HG03558 (cell line): ENCODE data around the gene VWC2L.

ENCODE experiments used
- ATAC-seq: cut with Tn5 transposase; IDR thresholded peaks from one replicate; pipeline ENCODE4 v1.9.1; 2021; ENCODE audit warnings: moderate number of reproducible peaks; ENCODE audit not compliant: unreplicated experiment; ENCODE audit errors: extremely low read depth

Gene VWC2L

DNA sequence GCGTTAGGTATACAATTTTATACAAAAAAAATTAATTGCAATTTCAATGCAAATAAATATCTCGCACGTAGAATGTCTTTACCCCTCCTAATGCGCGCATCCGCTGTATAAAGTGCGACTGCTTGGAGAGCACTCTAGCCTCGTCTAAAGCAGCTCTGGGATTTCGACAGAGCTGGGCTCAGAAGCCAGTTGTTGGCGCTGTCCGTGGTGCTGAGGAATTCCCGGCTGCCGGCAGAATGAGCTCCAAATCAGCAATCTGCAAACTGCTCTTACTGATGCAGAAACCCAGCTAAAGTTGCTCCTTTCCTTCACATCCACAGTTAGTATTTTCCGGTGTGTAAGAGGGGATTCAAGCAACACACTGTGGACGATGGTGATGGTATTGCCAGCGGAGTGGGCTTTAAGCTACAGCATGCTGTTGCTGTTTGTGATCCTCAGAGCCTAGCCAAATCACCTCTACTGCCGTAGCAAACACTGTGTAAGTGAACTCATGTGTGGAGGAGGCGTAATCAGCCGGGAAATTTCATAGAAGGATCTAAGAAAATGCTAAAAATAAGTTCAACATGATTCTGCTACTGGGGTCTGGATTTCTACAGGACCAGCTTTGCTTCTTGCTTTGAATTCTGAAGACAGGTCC is at the start of gene VWC2L:
TSS of gene VWC2L (plus strand) at position 137 of the 637 bp plus-strand sequence. CDS start 3,140 bp downstream, outside the sequence.
- ATAC-seq: no peak

- no peak for ATAC-seq
Observed at GRCh38 chr2:214361116-214361515, 49.7 kb upstream of the VWC2L start.

DNA sequence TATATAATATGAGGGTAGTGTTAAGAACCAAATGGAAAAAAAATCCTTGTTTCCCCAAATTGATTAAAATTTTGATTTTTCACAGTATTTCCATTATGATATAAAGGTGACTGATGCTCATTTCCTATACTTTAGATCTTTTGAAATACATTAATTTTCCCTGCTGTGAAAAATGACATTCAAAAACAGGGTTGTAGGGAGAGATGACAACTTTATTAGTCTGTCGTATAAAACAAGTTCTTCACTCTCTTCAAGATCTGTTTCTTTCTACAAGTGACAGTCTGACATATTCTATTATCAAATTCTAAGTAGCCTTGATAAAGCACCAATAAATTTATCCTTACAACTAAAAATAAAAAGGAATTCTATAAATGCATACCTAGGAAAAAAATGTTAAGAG is 45.3 kb upstream of the VWC2L start:
- ATAC-seq: no peak

- no peak for ATAC-seq
Observed at GRCh38 chr2:214367171-214367570, 43.7 kb upstream of the VWC2L start.

DNA sequence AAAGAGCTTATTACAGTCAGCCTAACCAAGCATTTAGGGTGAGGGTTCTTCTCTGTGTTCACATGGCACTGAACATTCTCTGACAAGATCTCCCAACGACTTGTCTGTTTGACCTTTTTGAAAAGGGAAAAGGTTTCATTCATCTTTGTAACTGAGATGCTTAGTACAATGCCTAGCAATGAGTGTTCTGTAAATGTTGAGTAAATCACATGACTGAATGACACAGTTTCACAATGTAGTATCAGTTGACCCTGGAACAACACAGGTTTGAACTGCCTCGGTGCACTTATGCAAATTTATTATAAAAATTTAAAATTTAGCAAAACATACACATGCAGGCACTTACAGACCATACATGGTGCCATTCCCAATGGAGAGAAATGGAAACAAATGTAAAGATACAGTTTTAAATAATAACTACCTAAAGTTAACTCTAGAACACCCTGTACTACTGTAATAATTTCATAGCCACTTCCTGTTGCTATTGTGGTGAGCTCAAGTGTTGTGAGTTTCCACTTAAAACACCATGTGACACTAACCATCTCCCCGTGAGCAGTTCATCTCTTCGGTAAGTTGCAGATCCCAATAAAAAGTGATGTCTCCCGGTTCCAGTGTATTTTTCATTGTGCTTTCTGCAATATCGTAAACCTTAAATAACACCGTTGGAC is 34.1 kb upstream of the VWC2L start:
- no peak for ATAC-seq

DNA sequence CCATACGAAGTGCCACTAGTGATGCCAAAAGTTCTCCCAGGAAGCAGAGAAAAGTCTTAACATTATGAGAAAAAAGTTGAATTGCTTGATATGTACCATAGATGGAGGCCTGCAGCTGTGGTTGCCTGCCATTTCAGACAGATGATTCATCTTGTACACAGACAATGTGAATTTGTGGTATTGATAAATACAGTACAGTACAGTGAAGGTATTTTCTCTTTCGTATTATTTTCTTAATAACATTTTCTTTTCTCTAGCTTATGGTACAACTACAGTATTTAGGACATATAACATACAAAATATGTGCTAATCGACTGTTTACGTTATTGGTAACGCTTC is 33.6 kb upstream of the VWC2L start:
- no peak for ATAC-seq

DNA sequence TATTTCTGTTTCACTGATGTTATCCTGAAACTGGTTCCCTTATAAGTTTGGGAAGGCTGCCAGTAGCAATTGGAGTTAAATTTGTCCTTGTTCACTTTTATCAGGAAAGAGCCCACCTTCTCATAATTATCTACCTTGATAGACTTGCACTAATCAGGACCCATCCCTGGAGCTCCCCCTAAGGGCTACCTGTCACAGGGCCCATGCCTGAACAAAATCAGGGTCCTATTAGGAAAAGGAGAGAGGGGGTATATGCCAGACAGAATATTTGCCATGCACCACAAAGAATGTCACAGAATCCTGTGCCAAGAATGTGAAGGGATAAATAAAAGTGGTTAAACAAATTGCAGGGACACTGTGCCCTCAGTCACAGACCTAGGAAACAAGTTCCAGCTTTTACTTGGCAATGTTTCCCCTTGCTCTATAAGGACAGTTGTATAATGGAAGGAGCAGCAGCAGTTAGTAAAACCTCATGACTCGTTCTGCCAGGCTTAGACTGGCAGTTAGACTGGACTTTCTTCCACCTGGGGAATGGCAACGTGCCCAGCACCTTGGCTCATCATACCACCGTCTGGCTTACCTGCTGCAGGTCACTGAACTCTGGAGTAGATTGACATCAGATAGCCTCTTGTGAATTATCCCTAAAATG is 32.3 kb upstream of the VWC2L start:
- ATAC-seq: no peak

DNA sequence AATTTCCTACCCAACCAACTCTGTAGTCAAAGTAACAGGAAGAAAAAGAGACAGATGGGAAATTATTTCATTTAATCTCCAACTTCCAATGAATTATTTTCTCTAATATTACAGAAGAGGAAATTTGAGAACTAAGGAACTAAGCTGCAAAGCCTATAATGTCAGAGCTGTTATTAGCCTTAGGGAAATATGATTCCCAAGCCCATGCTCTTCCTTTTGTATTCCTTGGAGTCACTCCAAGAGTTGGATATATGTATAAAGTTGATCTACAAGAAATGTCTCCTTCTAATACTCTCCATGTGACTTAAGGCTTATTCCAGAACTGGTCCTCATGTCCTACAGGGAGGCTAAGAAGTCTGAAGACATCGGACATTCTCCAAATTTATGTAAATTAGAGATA is 31.6 kb upstream of the VWC2L start:
- ATAC-seq: no peak

DNA sequence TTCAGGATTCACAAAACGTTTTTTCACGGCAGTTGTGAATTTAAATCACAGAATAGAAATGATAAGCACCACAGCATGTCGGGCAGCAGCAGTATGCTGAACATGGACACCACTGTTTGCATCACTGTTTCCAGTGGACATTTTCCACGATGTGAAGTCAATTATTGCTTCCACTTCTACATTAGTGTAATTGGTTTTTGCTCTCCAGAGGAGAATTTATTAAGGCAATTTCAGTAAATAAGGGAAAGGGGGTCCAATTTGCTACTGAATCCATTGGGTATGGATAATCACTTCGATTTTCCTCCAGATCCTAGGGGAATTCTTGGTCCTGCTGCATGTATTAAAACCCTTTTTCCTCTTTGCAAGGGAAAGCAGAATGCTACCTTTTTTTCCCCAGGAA is 30.2 kb upstream of the VWC2L start:
- ATAC-seq: no peak

DNA sequence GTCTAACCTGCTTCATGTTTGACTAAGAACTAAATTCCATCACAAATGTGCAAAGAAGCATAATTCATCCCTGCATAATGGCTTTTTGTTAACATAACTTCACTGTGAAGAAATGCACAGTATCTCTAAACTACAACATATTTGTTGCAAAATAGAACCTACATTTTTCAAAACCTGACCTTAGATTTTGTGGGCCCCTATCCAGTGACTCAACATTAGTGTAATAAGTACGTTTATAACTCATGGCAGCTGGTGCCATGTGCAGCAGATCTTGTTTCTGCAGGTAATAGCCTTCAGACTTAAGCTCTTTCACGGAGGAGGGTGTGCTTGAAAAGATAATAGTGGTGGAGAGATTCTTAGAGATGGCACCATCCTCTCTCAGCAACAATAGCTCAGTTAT is 28.6 kb upstream of the VWC2L start:
- ATAC-seq: no peak

- ATAC-seq: no peak
Observed at GRCh38 chr2:214386720-214387119, 24.1 kb upstream of the VWC2L start.

DNA sequence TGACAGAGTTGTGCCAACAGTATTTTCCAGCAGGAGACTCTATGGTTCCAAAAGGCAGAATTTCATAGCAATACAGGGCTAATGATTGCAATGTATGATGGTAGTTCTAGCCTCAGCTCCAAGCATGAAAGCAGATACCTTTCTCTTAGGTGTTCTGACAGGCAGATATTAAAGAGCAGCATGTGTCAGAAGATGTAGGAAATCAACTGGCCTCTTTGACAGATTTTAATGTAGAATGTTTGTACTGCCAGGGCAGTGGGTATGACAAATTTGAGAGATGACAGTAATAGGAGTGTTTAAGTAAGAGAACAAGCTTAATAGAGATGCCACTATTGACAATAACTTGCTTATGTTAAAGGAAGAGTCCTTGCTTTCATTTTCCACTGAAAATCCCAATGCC is 21.5 kb upstream of the VWC2L start:
- ATAC-seq: no peak

GRCh38 chr2:214393796-214394195 is 17.1 kb upstream of the VWC2L start:
- no peak for ATAC-seq

GRCh38 chr2:214395040-214395439 is 15.8 kb upstream of the VWC2L start:
- ATAC-seq: no peak

- ATAC-seq: no peak
Observed at GRCh38 chr2:214401580-214401979, 9.3 kb upstream of the VWC2L start.

DNA sequence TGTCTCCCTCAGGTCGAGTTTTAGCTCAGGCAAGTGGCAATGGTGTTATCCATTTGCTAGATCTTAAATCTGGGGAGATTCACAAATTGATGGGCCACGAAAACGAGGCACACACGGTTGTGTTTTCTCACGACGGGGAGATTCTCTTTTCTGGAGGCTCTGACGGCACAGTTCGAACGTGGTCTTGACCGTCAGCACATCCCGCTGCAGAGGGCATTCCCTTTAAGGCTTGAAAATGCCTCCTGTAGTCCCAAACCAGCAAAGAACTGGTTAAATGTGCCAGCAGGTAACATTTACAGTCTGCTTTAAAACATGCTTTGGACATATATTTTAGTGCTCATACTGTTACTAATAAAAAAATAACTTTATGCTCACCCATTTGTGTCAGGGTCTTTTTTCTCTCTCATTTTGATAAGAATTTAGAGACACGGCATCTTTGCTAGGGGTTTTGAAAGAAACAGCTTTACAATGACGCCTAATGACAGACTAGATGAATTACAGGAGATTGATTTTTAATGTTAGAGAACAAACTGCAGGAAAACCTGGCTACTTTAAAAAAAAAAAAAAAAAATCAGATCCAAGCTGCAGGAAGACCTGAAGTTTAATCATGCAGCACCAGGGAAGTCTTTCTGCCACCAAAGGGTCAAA is 602 bp upstream of the VWC2L start:
- no peak for ATAC-seq

DNA sequence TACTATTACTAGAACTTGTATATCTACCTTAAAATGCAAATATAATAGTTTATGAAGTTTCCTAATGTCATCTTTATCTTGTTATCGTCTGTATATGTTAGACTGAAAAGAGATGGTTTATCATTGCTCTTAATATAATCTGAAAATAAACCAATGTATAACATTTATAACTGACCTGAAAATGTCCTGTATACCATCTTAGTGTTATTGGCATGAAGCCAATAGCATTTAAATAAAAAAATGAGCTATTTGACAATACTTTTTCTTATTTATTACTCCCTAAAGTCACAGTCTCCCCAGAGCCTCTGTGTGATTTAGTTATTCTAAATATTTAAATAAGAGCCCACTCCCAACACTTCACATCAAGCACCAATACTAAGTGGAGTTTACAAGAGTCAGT is 1.8 kb downstream of the VWC2L start:
- no peak for ATAC-seq

GRCh38 chr2:214436470-214436869 is 25.6 kb downstream of the VWC2L start:
- ATAC-seq: no peak

DNA sequence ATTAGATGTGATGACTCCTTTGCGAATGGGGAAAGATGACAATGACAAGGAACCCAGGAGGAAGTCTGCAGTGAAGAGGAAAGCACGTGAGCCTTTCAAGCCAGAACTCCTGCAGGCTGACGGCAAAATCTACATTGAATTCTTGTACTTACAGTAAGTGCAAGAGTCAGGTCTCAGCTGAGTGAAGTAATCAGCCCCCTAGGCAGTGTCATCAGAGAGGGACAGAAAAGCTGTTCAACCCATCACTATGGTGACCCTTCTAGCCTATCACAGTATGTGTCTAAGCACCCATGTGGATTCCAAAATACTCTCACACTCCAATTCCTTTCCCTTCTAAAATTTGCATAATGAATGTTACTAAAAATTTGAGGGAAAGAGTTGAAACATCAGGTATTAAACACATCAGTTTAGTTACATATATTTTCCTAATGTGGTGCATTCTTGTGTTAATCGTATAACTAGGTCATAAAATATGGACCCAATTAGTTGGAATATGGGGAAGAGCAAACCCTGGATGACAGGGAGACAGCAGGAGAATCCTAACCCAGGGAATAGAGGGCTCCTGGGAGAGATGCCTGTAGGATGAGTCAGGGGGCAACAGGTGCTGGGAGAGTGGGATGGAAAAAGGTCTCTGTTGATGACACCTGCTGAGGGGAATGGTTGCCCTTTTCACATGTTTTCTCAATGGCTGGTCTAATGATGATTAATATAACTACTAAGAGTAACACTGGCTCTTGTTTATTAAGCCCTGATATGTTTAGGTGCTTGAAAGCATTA is 39.5 kb downstream of the VWC2L start:
- no peak for ATAC-seq

GRCh38 chr2:214451516-214452275 is 40.8 kb downstream of the VWC2L start:
- ATAC-seq: no peak
